K562 (cell line): ENCODE results near the gene DNAI1. TPM values are rescaled to one million over a fixed set of nuclear protein-coding genes. Genes with fewer than 3 reads are reported as not detected.

Source experiments
- ATAC-seq: fragments of 200-7000 bp; cut with Tn5 transposase; 3 replicates; pipeline ENCODE4 v1.9.1; 2020; ENCODE audit warnings: moderate library complexity
- BruUV-seq: library from RNA; stranded (reverse); fragments of 400-500 nt; replicated peaks from 2 replicates; lab custom pipeline; 2021; lab: Mats Ljungman, UMichigan
- CTCF ChIA-PET: fragments of 300-600 bp; formaldehyde crosslinking; extraction: SDS; loops from one replicate; lab custom pipeline; 2021; ENCODE audit warnings: low intra/inter-chr PET ratio; lab: Yijun Ruan, JAX
- POLR2A ChIA-PET: fragments of 300-600, 350-650 bp; sonication (Branson Sonifier 250); formaldehyde crosslinking; extraction: SDS; loops from one replicate; lab custom pipeline; 2021; ENCODE audit warnings: antibody characterized with exemption, inconsistent platforms; lab: Yijun Ruan, JAX
- DNase-seq, 4 experiments: peaks; one replicate each; pipeline versions ENCODE4 v3.0.0 to v3.0.0-alpha.2; 2011 to 2018; ENCODE audit warnings: low spot score in 3 of 4, mixed read lengths in 3 of 4; ENCODE audit errors: extremely low read depth in 1 of 4
- FAIRE-seq: peaks from 2 replicates; lab custom pipeline; 2011; peaks lifted over from hg19 to GRCh38; lab: Jason Lieb, UNC
- H2AFZ ChIP-seq: 2 replicates; pipeline ENCODE4 v1.6.0; 2011; ENCODE audit warnings: low read depth, low read length, control low read depth, inconsistent platforms
- H3K27ac ChIP-seq: fragments of 200-600 bp; 3 replicates; pipeline ENCODE4 v1.8.0; 2011; ENCODE audit warnings: low read depth, mild to moderate bottlenecking, control low read depth, inconsistent platforms, low read length, moderate library complexity, mixed read lengths; ENCODE audit errors: extremely low read depth
- H3K27me3 ChIP-seq, 2 experiments: fragments of 300-600 bp in 1 of 2; 2 replicates in 1 of 2; 3 replicates in 1 of 2; pipeline versions ENCODE4 v1.6.0 to v1.8.0; 2011; ENCODE audit warnings: inconsistent platforms in 2 of 2, low read length in 2 of 2, mild to moderate bottlenecking in 1 of 2, mixed read lengths in 1 of 2, moderate library complexity in 1 of 2; ENCODE audit not compliant: control insufficient read depth in 2 of 2, insufficient read depth in 2 of 2
- H3K36me3 ChIP-seq: fragments of 300-600 bp; 3 replicates; pipeline ENCODE4 v1.8.0; 2011; ENCODE audit warnings: mild to moderate bottlenecking, low read length, inconsistent platforms; ENCODE audit not compliant: control insufficient read depth, insufficient read depth
- H3K4me1 ChIP-seq, 2 experiments: fragments of 200-600 bp in 1 of 2; replicated peaks in 1 of 2; 2 replicates in 1 of 2; 3 replicates in 1 of 2; pipeline versions ENCODE4 v1.5.1 to v1.8.0; 2011; ENCODE audit warnings: inconsistent platforms in 2 of 2, low read length in 2 of 2, mild to moderate bottlenecking in 1 of 2, mixed read lengths in 1 of 2, moderate library complexity in 1 of 2; ENCODE audit not compliant: control insufficient read depth in 2 of 2, insufficient read depth in 2 of 2
- H3K4me2 ChIP-seq: 2 replicates; pipeline ENCODE4 v1.6.1; 2011; ENCODE audit warnings: low read length, control low read depth, inconsistent platforms, mixed read lengths; ENCODE audit not compliant: insufficient read depth
- H3K4me3 ChIP-seq: fragments of 200-600 bp; sonication (generic), shearing (Covaris generic); 2 replicates; pipeline ENCODE4 v1.5.1; 2016; ENCODE audit warnings: control low read depth, inconsistent platforms
- H3K79me2 ChIP-seq: fragments of 200-600 bp; 3 replicates; pipeline ENCODE4 v1.8.0; 2011; ENCODE audit warnings: low read length, inconsistent platforms; ENCODE audit not compliant: control insufficient read depth, insufficient read depth
- H3K9ac ChIP-seq, 2 experiments: 2 replicates each; pipeline versions ENCODE4 v1.6.0 to v1.6.1; 2011; ENCODE audit warnings: low read depth in 2 of 2, low read length in 2 of 2, control low read depth in 1 of 2, inconsistent platforms in 1 of 2, mild to moderate bottlenecking in 1 of 2, mixed read lengths in 1 of 2; ENCODE audit not compliant: insufficient read depth in 1 of 2
- H3K9me1 ChIP-seq: one replicate; pipeline ENCODE4 v1.6.0; 2011; ENCODE audit warnings: inconsistent platforms, mild to moderate bottlenecking, low read length, moderate library complexity; ENCODE audit not compliant: control insufficient read depth, insufficient read depth
- H3K9me3 ChIP-seq: replicated peaks from 2 replicates; pipeline ENCODE4 v1.5.1; 2011; ENCODE audit warnings: low read depth, low read length, inconsistent platforms; ENCODE audit not compliant: control insufficient read depth, insufficient read depth
- H4K20me1 ChIP-seq: replicated peaks from 2 replicates; pipeline ENCODE4 v1.6.1; 2011; ENCODE audit warnings: low read length, inconsistent platforms, mixed read lengths; ENCODE audit not compliant: control insufficient read depth, insufficient read depth
- FOXJ3 ChIP-seq: sonication (generic); formaldehyde crosslinking; IDR thresholded peaks from 2 replicates; pipeline ENCODE4 v1.4.0; 2020; ENCODE audit warnings: mild to moderate bottlenecking, missing genetic modification reagents
- LEF1 ChIP-seq: fragments of 450-650 bp; IDR thresholded peaks from 2 replicates; pipeline ENCODE4 v1.6.1; 2016; ENCODE audit warnings: mild to moderate bottlenecking
- SRSF3 ChIP-seq: fragments of 200-400 bp; formaldehyde crosslinking; IDR thresholded peaks from 2 replicates; pipeline ENCODE4 v1.6.1; 2016; ENCODE audit warnings: mild to moderate bottlenecking, low read length, moderate library complexity; ENCODE audit not compliant: insufficient read depth
- ZFP91 ChIP-seq: sonication (generic); formaldehyde crosslinking; IDR thresholded peaks from 2 replicates; pipeline ENCODE4 v1.8.0; 2022; ENCODE audit warnings: mild to moderate bottlenecking, missing genetic modification reagents
- ZNF212 ChIP-seq: fragments of 450-650 bp; formaldehyde crosslinking; IDR thresholded peaks from 2 replicates; pipeline ENCODE4 v1.4.0; 2020; ENCODE audit warnings: mild to moderate bottlenecking
- ZNF263 ChIP-seq: sonication (generic); formaldehyde crosslinking; IDR thresholded peaks from 2 replicates; pipeline ENCODE4 v1.8.0; 2022; ENCODE audit warnings: mild to moderate bottlenecking, missing genetic modification reagents, borderline replicate concordance
- ZNF280B ChIP-seq: fragments of 250-450 bp; sonication (Bioruptor Pico); IDR thresholded peaks from 2 replicates; pipeline ENCODE4 v1.5.1; 2021; ENCODE audit warnings: mild to moderate bottlenecking
- ZNF318 ChIP-seq, 2 experiments: fragments of 450-650 bp; IDR thresholded peaks; 2 replicates each; pipeline ENCODE4 v1.6.1; 2016; ENCODE audit warnings: mild to moderate bottlenecking in 2 of 2, borderline replicate concordance in 1 of 2, low read depth in 1 of 2, moderate library complexity in 1 of 2
- WGBS: fragments of 100-300 bp; shearing (Covaris generic); methylation state at CpG from one replicate; pipeline ENCODE4 v1.1.6; 2016; ENCODE audit warnings: low coverage, mixed read lengths; ENCODE audit not compliant: insufficient coverage; ENCODE audit errors: missing lambda C conversion rate; 5-methylcytosine and 5-hydroxymethylcytosine counted together
- in situ Hi-C: fragments of 300-500 bp; cut with MboI; formaldehyde crosslinking; loops from 4 replicates; pipeline ENCODE4 v1.15.0; 2018; ENCODE audit warnings: inconsistent platforms, mixed read lengths
- intact Hi-C: fragments of 100-400 bp; cut with micrococcal nuclease; formaldehyde crosslinking; loops from 2 replicates; pipeline ENCODE4 v1.14.2; 2022
- polyA plus RNA-seq, 8 experiments: library from polyadenylated mRNA; depleted of rRNA in 4 of 8; stranded (reverse) in 5 of 8; unstranded in 3 of 8; fragments of >200 nt; fragmentation: Nextera tagmentation in 2 of 8; fragmentation: Illumina TruSeq in 1 of 8; extraction: Ambion mirVana in 2 of 8; extraction: Trizol in 1 of 8; gene quantifications; 2 replicates each; pipeline versions ENCODE4 v1.2.1 to v1.2.3, GENCODE V29; 2011 to 2014; ENCODE audit warnings: inconsistent platforms in 1 of 8, missing spikeins in 1 of 8
- total RNA-seq, 7 experiments: library from RNA; depleted of rRNA in 6 of 7; stranded (reverse); fragments of >200 nt in 6 of 7; fragmentation: Illumina TruSeq in 2 of 7; extraction: Trizol in 2 of 7; gene quantifications; 2 replicates each; pipeline versions ENCODE4 v1.2.1 to v1.2.3, GENCODE V29; 2011 to 2021; ENCODE audit warnings: low replicate concordance in 1 of 7

Gene DNAI1
- total and polyA plus RNA-seq, 9 of the 15 experiments (the other 6 are each of a cell fraction or from before 2014, with no cell fraction given): 0.01 to 0.17 (median 0.04) TPM; not detected in 6

GRCh38 chr9:34550016-34550680, 91.5 kb downstream of the DNAI1 start:
- peaks cover 0 to 4% of the 10 kb centered on the region in 2 experiments; a peak in 1 of 5 replicates for H3K4me1 ChIP-seq
- in situ Hi-C loops (no loop called here), intact Hi-C loops (no loop called here)
- peaks cover 0 to 43% of the 10 kb centered on the region in 2 experiments; a peak in 3 of 5 replicates for H3K27me3 ChIP-seq
- H3K9ac ChIP-seq: no peak overlapping the region
- no peaks in the 10 kb centered on the region for H3K36me3 ChIP-seq
- H3K79me2 ChIP-seq: no peaks in the 10 kb centered on the region
- ChIA-PET POLR2A (no interaction called here), CTCF (interaction anchor here (1.2 kb wide), 1 partner anchor 53 kb away, joined by 3 read pairs; no protein-coding TSS in a partner anchor)
- 0% methylated on average over 6 of the region's 12 CpGs for WGBS
- BruUV-seq: no TSS peak
- peak in 2 of 4 experiments; percentile 26 to 33 for DNase-seq
- FAIRE-seq: no peak
- peaks cover 9% of the 10 kb centered on the region; the same call in 1 of the 2 replicates for H4K20me1 ChIP-seq
- H3K4me3 ChIP-seq: no peak overlapping the region
- H2AFZ ChIP-seq: no peak overlapping the region
- H3K4me2 ChIP-seq: no peak overlapping the region
- ATAC-seq: no peak
- no peak for TF ChIP-seq LEF1
- TF ChIP-seq ZNF318 (IDR thresholded peaks at IDR 0.05; ENCODE audit: borderline replicate concordance in 1 of 2, low read depth in 1 of 2): no peak
- TF ChIP-seq SRSF3: no peak
- no peak for TF ChIP-seq ZNF280B (CRISPR knock-in tag)
- TF ChIP-seq FOXJ3 (CRISPR knock-in tag): no peak
- TF ChIP-seq ZFP91 (CRISPR knock-in tag): no peak
- TF ChIP-seq ZNF263 (CRISPR knock-in tag): no peak
- no peak for TF ChIP-seq ZNF212 (CRISPR knock-in tag)
- H3K27ac ChIP-seq: no peak overlapping the region
- no peaks in the 10 kb centered on the region for H3K9me1 ChIP-seq
- no peaks in the 10 kb centered on the region for H3K9me3 ChIP-seq
